GM18517 (cell line): ENCODE results near the gene ECE2.
"Not testable (repeated sequence)": the region's sequence is repeated elsewhere in the genome, so short reads cannot be mapped to it uniquely, and the experiment has no call there.

Source experiments
- ATAC-seq: cut with Tn5 transposase; IDR thresholded peaks from one replicate; pipeline ENCODE4 v1.9.1; 2021; ENCODE audit warnings: mild to moderate bottlenecking, moderate library complexity; ENCODE audit not compliant: unreplicated experiment

ECE2 gene

DNA sequence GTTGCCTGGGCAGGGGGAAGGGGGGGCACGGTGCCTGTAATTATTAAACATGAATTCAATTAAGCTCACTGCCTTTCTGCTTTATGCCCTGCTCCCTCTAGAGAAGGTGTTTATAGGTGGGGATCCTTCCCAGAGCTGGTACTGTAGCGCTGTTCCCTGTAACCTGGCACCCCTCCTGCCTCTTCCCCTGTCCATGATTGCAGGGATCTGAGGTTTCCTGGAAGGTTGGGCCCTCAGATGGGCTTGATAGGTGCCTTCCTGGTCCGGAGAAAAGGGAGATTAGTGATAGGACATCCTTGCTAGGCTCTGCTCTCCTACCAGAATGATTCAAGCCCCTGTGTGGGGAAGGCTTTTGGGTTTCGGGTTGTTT lies 59.5 kb downstream of the ECE2 start:
- ATAC-seq: no peak

- ATAC-seq: peak; percentile 60
Observed at GRCh38 chr3:184335661-184336546, 60.1 kb downstream of the ECE2 start.

DNA sequence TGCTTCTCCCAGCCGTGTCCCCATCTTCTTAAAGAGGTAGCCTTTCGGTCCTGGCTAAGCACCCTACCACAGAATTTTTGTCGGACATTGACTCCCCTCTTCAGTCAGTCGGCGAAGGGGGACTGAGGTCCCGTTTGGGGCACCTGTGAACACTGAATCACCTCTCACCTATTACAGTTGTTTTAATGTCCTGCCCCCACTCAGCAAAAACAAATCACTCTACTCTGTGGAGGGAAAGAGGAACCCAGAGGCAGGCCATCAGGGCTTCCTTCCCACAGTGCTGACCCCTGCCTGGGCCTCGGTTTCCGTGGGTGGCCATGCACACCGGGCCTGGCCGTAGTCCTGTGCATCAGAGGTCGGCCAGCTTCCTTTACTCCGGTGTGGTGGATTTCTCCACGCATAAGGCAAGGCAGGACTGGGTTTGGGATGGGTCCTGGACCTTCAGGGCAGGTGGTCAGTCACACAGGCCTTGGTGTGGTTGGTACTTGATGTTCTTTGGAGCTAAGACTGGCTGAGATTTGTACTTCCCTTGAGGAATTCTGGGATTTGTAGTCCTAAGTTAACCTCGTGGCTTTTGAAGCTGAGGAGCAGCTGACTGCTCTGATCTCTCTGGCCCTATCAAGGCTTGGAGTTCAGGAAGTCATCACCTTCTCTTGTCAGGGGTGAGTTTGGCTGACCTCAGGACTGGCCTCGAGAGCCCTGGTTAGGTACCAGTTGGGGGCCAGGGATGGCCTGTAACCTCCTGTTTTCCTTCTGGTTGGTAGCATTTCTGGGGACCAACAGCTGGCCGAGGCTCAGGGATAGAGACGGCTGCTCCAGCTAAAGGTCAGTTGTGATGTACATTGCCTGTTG lies 61.0 kb downstream of the ECE2 start:
- ATAC-seq: no peak

GRCh38 chr3:184337399-184337714 lies 61.5 kb downstream of the ECE2 start, which contains the start of gene FAM131A:
TSS of gene FAM131A (plus strand) at chr3:184337600. CDS start at chr3:184337631, 31 bp downstream.
- ATAC-seq: no peak

DNA sequence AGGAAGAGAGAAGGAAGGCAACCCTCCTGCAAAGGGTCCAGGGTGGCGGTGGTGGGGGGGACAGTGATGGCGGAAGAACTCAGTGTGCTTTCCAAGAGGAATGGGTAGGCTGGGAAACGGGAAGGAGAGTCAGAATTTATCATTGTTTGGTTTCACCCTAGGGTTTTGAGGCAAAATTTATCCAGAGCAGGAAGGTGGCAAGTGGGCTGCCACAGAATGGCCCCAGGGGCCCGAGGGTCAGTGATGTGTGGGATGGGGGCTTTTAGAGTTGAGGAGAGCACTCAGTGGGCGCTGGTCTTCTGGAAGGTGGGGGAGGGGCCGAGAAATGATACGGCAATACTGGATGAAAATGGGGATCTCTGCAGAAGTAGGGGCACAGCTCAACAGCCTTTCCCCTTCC lies 62.2 kb downstream of the ECE2 start:
- ATAC-seq: no peak

- ATAC-seq: no peak
Observed at GRCh38 chr3:184338511-184338945, 62.7 kb downstream of the ECE2 start.

DNA sequence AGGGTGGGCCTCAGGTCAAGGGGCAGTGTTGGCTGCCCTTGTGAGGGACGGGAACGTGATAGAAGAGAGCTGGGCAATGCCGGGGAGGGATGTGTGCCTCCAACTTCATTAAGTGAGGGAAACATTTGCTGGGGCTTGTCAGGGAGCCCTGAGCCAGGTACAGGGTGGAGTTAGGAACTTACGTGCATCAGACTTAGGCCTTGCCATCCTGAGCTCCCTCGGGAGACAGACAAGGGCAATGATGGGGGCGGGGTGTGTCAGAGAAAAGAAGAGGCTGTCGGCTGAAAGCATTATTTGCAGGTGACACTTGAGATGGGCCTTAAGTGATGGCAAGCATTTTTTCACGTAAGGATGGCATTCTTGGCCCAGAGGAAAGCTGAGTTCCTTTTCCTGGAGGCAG lies 63.2 kb downstream of the ECE2 start:
- ATAC-seq: no peak

GRCh38 chr3:184339451-184340135 lies 63.8 kb downstream of the ECE2 start:
- ATAC-seq: not testable (repeated sequence)

DNA sequence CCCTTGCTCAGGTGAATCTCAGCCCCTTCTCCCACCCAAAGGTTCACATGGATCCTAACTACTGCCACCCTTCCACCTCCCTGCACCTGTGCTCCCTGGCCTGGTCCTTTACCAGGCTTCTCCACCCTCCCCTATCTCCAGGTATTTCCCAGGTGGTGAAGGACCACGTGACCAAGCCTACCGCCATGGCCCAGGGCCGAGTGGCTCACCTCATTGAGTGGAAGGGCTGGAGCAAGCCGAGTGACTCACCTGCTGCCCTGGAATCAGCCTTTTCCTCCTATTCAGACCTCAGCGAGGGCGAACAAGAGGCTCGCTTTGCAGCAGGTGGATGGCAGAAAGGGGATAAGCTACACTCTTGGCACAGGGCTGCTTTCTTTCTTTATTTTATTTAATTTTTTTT lies 66.1 kb downstream of the ECE2 start:
- ATAC-seq: no peak
